ENCODE measurements around the gene CDYL2.
"Not testable (repeated sequence)": the region's sequence is repeated elsewhere in the genome, so short reads cannot be mapped to it uniquely, and the experiment has no call there.

The CDYL2 gene

GRCh38 chr16:80819988-80820387 is 15.6 kb upstream of the CDYL2 start:
- no peak overlapping the region for H2AK5ac ChIP-seq (ENCODE audit: low read length)
- H3K9me3 ChIP-seq (ENCODE audit: insufficient read depth, low read depth, low read length): no peaks in the 10 kb centered on the region
- H2BK12ac ChIP-seq (ENCODE audit: low read length): no peak overlapping the region
- no peak overlapping the region for H3K4ac ChIP-seq (ENCODE audit: low read depth, low read length)
- no peak overlapping the region for H3K23ac ChIP-seq (ENCODE audit: low read length)
- no peaks in the 10 kb centered on the region for H3K4me1 ChIP-seq (ENCODE audit: control insufficient read depth in 1 of 2, insufficient read depth in 2 of 2, low read length in 2 of 2)
- no peak overlapping the region for H2BK120ac ChIP-seq (ENCODE audit: insufficient read depth, low read length, poor library complexity)
- H3K18ac ChIP-seq (ENCODE audit: low read length): no peak overlapping the region
- H4K12ac ChIP-seq (ENCODE audit: low read depth, low read length): no peak overlapping the region
- no peak overlapping the region for H3K9ac ChIP-seq (ENCODE audit: low read length)
- no peak overlapping the region for H4K91ac ChIP-seq (ENCODE audit: low read depth, low read length)
- H2BK5ac ChIP-seq (ENCODE audit: low read depth, low read length, poor library complexity): no peak overlapping the region
- H3K4me3 ChIP-seq (ENCODE audit: low read depth, low read length): no peak overlapping the region
- H4K8ac ChIP-seq (ENCODE audit: low read depth, low read length): no peak overlapping the region
- no peak overlapping the region for H3K27ac ChIP-seq (ENCODE audit: low read depth, low read length)
- no CpG with 5 or more reads among the region's 2 CpGs for WGBS (ENCODE audit: extremely low coverage, insufficient coverage, insufficient read length)
- H3K79me1 ChIP-seq (ENCODE audit: low read length): no peaks in the 10 kb centered on the region
- no peaks in the 10 kb centered on the region for H3K36me3 ChIP-seq (ENCODE audit: control insufficient read depth in 1 of 2, insufficient read depth in 2 of 2, low read length in 2 of 2)
- H2AFZ ChIP-seq (ENCODE audit: insufficient read depth, low read length, poor library complexity): no peak overlapping the region
- H3K27me3 ChIP-seq (ENCODE audit: insufficient read depth, low read length): no peaks in the 10 kb centered on the region
- no peak overlapping the region for H3K4me2 ChIP-seq (ENCODE audit: low read length)
- H3K79me2 ChIP-seq (ENCODE audit: control insufficient read depth, insufficient read depth, low read length, poor library complexity): no peaks in the 10 kb centered on the region
- DNase-seq: no peak
- no peak overlapping the region for H3K14ac ChIP-seq (ENCODE audit: low read length)

GRCh38 chr16:80816356-80816755 is 12.0 kb upstream of the CDYL2 start:
- H3K18ac ChIP-seq (ENCODE audit: low read length): no peak overlapping the region
- no peaks in the 10 kb centered on the region for H3K9me3 ChIP-seq (ENCODE audit: insufficient read depth, low read depth, low read length)
- no peaks in the 10 kb centered on the region for H3K27me3 ChIP-seq (ENCODE audit: insufficient read depth, low read length)
- WGBS (ENCODE audit: extremely low coverage, insufficient coverage, insufficient read length): no CpG with 5 or more reads among the region's 7 CpGs
- H3K9ac ChIP-seq (ENCODE audit: low read length): no peak overlapping the region
- H2BK120ac ChIP-seq (ENCODE audit: insufficient read depth, low read length, poor library complexity): no peak overlapping the region
- no peaks in the 10 kb centered on the region for H3K79me2 ChIP-seq (ENCODE audit: control insufficient read depth, insufficient read depth, low read length, poor library complexity)
- no peak overlapping the region for H3K4me3 ChIP-seq (ENCODE audit: low read depth, low read length)
- no peak overlapping the region for H3K4me2 ChIP-seq (ENCODE audit: low read length)
- H2AFZ ChIP-seq (ENCODE audit: insufficient read depth, low read length, poor library complexity): no peak overlapping the region
- H4K91ac ChIP-seq (ENCODE audit: low read depth, low read length): no peak overlapping the region
- no peak overlapping the region for H2BK12ac ChIP-seq (ENCODE audit: low read length)
- no peak overlapping the region for H3K14ac ChIP-seq (ENCODE audit: low read length)
- no peak overlapping the region for H4K12ac ChIP-seq (ENCODE audit: low read depth, low read length)
- no peak overlapping the region for H3K27ac ChIP-seq (ENCODE audit: low read depth, low read length)
- no peaks in the 10 kb centered on the region for H3K4me1 ChIP-seq (ENCODE audit: control insufficient read depth in 1 of 2, insufficient read depth in 2 of 2, low read length in 2 of 2)
- H3K36me3 ChIP-seq (ENCODE audit: control insufficient read depth in 1 of 2, insufficient read depth in 2 of 2, low read length in 2 of 2): no peaks in the 10 kb centered on the region
- no peak overlapping the region for H3K23ac ChIP-seq (ENCODE audit: low read length)
- no peak overlapping the region for H2BK5ac ChIP-seq (ENCODE audit: low read depth, low read length, poor library complexity)
- no peaks in the 10 kb centered on the region for H3K79me1 ChIP-seq (ENCODE audit: low read length)
- no peak overlapping the region for H4K8ac ChIP-seq (ENCODE audit: low read depth, low read length)
- no peak for DNase-seq
- H2AK5ac ChIP-seq (ENCODE audit: low read length): no peak overlapping the region
- no peak overlapping the region for H3K4ac ChIP-seq (ENCODE audit: low read depth, low read length)

DNA sequence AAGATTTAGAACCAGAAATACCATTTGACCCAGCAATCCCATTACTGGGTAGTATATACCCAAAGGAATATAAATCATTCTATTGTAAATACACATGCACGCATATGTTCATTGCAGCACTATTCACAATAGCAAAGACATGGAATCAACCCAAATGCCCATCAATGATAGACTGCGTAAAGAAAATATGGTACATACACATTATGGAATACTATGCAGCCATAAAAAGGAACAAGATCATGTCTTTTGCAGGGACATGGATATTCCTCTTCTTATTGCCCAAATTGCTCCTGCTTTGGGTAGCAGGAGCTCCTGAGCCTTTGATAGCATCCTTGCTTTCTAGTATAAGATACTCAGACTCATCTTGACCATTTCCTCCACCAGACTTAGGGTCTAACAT is 10.9 kb upstream of the CDYL2 start:
- not testable (repeated sequence) for H3K14ac ChIP-seq (ENCODE audit: low read length); H3K79me2 ChIP-seq (ENCODE audit: control insufficient read depth, insufficient read depth, low read length, poor library complexity); H3K4ac ChIP-seq (ENCODE audit: low read depth, low read length); H4K8ac ChIP-seq (ENCODE audit: low read depth, low read length); H3K4me1 ChIP-seq (ENCODE audit: control insufficient read depth in 1 of 2, insufficient read depth in 2 of 2, low read length in 2 of 2); H2AK5ac ChIP-seq (ENCODE audit: low read length); H3K27ac ChIP-seq (ENCODE audit: low read depth, low read length); H3K27me3 ChIP-seq (ENCODE audit: insufficient read depth, low read length); H4K12ac ChIP-seq (ENCODE audit: low read depth, low read length); H2BK12ac ChIP-seq (ENCODE audit: low read length); H3K9ac ChIP-seq (ENCODE audit: low read length); H3K4me2 ChIP-seq (ENCODE audit: low read length); H3K18ac ChIP-seq (ENCODE audit: low read length); DNase-seq; H3K79me1 ChIP-seq (ENCODE audit: low read length); H2BK120ac ChIP-seq (ENCODE audit: insufficient read depth, low read length, poor library complexity); H2BK5ac ChIP-seq (ENCODE audit: low read depth, low read length, poor library complexity); H3K23ac ChIP-seq (ENCODE audit: low read length); H2AFZ ChIP-seq (ENCODE audit: insufficient read depth, low read length, poor library complexity); H3K9me3 ChIP-seq (ENCODE audit: insufficient read depth, low read depth, low read length); H3K4me3 ChIP-seq (ENCODE audit: low read depth, low read length); H3K36me3 ChIP-seq (ENCODE audit: control insufficient read depth in 1 of 2, insufficient read depth in 2 of 2, low read length in 2 of 2); H4K91ac ChIP-seq (ENCODE audit: low read depth, low read length)
- no CpG with 5 or more reads among the region's 2 CpGs for WGBS (ENCODE audit: extremely low coverage, insufficient coverage, insufficient read length)

GRCh38 chr16:80812593-80812992 is 8.2 kb upstream of the CDYL2 start:
- Histone ChIP-seq H3K9me3 (ENCODE audit: insufficient read depth, low read depth, low read length) (no peaks in the 10 kb centered on the region), H4K8ac (ENCODE audit: low read depth, low read length) (no peak overlapping the region), H3K4me3 (ENCODE audit: low read depth, low read length) (no peak overlapping the region), H3K9ac (ENCODE audit: low read length) (no peak overlapping the region), H3K79me2 (ENCODE audit: control insufficient read depth, insufficient read depth, low read length, poor library complexity) (no peaks in the 10 kb centered on the region), H2BK120ac (ENCODE audit: insufficient read depth, low read length, poor library complexity) (no peak overlapping the region), H3K4me1 (ENCODE audit: control insufficient read depth in 1 of 2, insufficient read depth in 2 of 2, low read length in 2 of 2) (no peaks in the 10 kb centered on the region), H2BK12ac (ENCODE audit: low read length) (no peak overlapping the region), H3K4me2 (ENCODE audit: low read length) (no peak overlapping the region), H3K27ac (ENCODE audit: low read depth, low read length) (no peak overlapping the region), H4K12ac (ENCODE audit: low read depth, low read length) (no peak overlapping the region), H3K14ac (ENCODE audit: low read length) (no peak overlapping the region), H3K18ac (ENCODE audit: low read length) (no peak overlapping the region), H3K36me3 (ENCODE audit: control insufficient read depth in 1 of 2, insufficient read depth in 2 of 2, low read length in 2 of 2) (no peaks in the 10 kb centered on the region), H3K79me1 (ENCODE audit: low read length) (no peaks in the 10 kb centered on the region), H2BK5ac (ENCODE audit: low read depth, low read length, poor library complexity) (no peak overlapping the region), H2AK5ac (ENCODE audit: low read length) (no peak overlapping the region), H3K23ac (ENCODE audit: low read length) (no peak overlapping the region), H4K91ac (ENCODE audit: low read depth, low read length) (no peak overlapping the region), H2AFZ (ENCODE audit: insufficient read depth, low read length, poor library complexity) (no peak overlapping the region), H3K4ac (ENCODE audit: low read depth, low read length) (no peak overlapping the region), H3K27me3 (ENCODE audit: insufficient read depth, low read length) (no peaks in the 10 kb centered on the region)
- DNase-seq: no peak
